ENCODE measurements around the gene DMAC1.

The DMAC1 gene

DNA sequence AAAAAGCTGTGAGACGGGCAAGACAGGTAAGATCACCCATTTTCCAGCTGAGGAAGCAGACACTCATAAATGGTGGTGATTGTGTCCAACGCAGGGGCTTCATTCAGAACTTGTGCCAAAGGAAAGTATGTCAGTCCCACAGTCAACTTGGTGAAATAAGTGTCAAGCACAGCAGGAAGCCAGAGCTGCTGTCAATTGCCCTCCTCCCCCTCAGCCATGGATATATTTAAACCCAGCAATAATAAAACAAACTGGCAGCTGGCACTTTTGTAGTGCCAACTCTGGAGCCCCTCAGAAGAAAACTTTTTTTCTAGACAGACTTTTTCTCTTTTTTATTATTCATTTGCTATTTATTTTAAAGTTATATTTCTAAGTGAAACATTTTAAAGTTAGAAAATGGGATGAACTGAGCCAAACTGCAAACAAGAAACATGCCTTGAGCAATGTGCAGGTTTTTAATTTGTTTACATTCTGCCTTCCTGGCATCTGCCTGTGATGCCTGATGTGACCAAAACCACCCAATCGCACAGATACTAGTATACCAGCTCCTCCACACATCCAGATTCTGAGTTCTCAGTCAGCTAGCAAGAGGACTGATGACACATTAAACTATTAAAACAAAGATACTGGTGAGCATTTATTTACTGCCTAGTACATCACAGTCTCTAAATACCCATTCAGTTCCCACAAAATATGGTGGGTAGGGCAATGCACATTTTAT, 17.0 kb downstream of the DMAC1 start:
- no peak for DNase-seq (ENCODE audit: low spot score)

DNA sequence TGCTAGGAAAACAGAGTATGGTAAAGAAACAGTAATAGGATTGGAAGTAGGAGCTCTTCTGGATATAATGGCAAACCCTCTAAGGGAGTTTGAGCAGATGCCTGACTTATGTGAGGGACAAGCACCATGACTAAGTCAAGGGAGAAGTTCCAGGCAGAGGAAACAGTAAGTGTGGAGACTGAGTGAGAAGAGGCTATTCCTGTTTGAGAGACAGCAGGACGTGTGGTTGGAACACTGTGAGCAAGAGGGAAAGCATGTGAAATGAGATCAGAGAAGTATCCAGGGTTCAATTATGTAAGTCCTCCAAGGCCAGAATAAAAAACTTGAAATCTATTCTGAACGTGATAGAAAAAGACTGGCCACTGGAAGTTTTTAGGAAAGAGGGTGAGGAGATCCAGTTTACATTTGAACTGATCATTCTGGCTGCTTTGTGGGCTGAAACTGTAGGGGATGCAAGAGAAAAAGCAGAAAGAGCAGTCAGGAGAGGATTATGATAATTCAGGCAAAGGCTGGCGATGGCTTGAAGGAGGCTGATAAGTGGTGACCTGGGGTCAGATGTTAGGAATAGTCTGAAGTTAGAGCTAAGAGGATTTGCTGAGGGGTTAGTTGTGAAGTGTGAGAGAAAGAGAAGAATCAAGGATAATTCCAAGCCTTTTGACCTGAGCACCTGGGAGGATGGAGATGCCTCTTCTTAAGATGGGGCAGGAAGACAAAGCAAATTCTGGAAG, 19.2 kb downstream of the DMAC1 start:
- no peak for DNase-seq (ENCODE audit: low spot score)

DNA sequence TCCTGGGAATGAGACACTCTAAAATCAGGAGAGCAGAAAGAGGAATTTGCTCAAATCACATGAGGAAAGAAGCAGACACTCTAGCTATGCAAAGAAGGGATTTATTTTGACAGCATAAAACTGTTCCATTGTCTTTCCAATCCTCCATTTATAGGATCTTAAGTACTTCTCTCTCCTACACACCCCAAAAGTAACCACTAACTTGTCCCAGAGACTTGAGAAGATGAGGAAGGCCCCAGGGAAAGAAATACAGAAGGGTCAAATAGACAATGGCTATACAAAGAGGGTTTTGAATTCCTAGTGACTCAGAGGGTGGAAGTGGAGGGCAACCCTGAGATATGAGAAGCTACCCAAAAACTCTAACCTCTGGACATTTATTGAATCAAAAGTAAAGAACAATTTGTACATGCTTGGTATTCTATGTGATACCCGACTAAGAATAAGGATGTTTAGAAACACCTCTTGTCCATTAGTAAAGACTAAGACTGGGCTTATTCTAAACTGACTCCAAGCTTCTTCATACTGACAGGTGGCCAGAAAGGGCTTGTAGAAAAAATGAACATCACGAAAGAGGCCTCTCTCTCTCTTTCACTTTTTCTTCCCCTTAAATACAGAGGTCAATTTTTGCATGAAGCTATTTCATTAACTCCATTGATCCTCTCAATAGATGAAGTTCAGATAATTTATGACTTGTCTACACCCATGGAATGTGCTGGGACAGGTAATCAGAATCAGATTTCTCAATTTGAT, 20.6 kb downstream of the DMAC1 start:
- DNase-seq (ENCODE audit: low spot score), result no peak

DNA sequence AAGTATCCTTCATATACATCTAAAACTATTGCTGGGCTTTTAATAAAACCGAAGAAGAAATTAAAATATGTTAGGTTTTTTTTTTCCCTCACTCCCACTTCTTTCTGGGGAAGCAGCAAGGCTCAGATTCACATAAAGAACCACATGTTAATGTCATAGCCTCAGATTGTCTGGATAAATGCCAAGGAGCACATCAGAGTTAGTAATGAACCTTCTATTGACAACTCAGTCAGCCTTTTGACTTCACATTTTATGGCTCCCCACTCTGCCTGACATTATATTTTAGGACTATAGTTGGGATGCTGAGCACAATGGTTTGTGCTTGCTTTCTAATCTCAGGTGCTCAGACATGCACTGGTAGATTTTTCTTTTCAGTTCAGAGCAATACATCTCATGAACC, 21.8 kb downstream of the DMAC1 start:
- DNase-seq (ENCODE audit: low spot score), result no peak

DNA sequence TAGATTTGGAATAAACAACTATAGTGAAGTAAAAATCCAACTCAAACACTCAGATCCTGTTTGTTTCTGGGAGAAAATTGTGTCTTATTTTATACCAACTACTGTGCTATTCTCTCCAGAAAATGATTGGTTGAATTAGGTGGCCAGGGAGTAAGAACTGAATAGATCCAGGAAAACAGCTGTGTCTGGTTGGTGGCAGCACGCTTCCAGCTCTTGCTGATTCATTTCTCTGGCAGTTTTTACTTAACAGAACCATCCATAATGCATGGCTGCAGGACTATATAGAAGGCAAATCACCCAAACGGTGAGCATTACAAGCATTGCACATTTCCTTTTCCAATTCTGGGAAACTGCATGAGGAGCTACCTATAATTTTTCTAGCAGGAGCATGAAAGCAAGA, 29.5 kb downstream of the DMAC1 start:
- no peak for DNase-seq (ENCODE audit: low spot score)

GRCh38 chr9:7762600-7762999, 37.0 kb downstream of the DMAC1 start:
- no peak for DNase-seq (ENCODE audit: low spot score)

DNA sequence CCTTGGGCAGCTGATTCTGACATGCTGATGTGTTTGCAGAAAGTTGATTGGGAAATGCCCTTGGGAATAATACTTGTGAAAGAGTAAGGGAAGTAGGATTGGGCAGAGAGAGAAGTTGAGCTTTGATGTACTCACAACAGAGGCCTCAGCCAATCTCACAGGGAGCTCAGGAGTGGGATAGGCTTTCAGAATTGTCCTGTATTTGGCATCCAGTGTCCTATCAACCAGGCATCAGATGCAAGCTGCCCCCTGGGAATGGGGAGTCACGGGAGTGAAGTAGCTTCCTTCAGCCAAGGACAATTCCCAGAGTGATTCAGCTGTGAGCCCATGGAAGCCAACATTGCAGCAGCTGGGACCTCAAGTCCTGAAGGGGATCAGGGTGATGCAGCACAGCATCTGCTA, 39.6 kb downstream of the DMAC1 start:
- DNase-seq (ENCODE audit: low spot score), result no peak

- DNase-seq (ENCODE audit: low spot score), result no peak
These were observed 43.5 kb downstream of the DMAC1 start for GRCh38 chr9:7756088-7756487.

- DNase-seq (ENCODE audit: low spot score), result no peak
These were observed 47.1 kb downstream of the DMAC1 start for GRCh38 chr9:7752481-7752880.

Measured in pons (tissue), 1 donor.